AG04449 (cell line): ENCODE results near the gene PDZD8.

Experiments used
- CTCF ChIA-PET: fragments of 350-600 bp; formaldehyde crosslinking; extraction: SDS; loops from one replicate; lab custom pipeline; 2021; ENCODE audit warnings: antibody characterized with exemption; lab: Yijun Ruan, JAX
- POLR2A ChIA-PET: fragments of 400-600, 350-600 bp; formaldehyde crosslinking; extraction: SDS; loops from one replicate; lab custom pipeline; 2020; ENCODE audit warnings: antibody characterized with exemption, inconsistent platforms; lab: Yijun Ruan, JAX
- DNase-seq: peaks from one replicate; pipeline ENCODE4 v3.0.0-alpha.2; 2010; ENCODE audit warnings: low read depth, low spot score
- H3K4me3 ChIP-seq: 2 replicates; pipeline ENCODE4 v1.5.1; 2011; ENCODE audit warnings: low read depth, mild to moderate bottlenecking, control low read depth, low read length
- CTCF ChIP-seq: IDR thresholded peaks from one replicate; pipeline ENCODE4 v1.5.1; 2011; ENCODE audit warnings: mild to moderate bottlenecking, moderate library complexity, low read length, control low read depth, inconsistent platforms; ENCODE audit not compliant: insufficient read depth; ENCODE audit errors: missing control alignments

PDZD8 gene

GRCh38 chr10:117419159-117419558 is 43.9 kb upstream of the PDZD8 start:
- ChIA-PET POLR2A (no interaction called here), CTCF (interaction anchor here (1.6 kb wide), 1 partner anchor 77 kb away, joined by 4 read pairs; no protein-coding TSS in a partner anchor)
- no peak for DNase-seq
- H3K4me3 ChIP-seq = no peak overlapping the region
- TF ChIP-seq CTCF = no peak

GRCh38 chr10:117418121-117418520 is 42.9 kb upstream of the PDZD8 start:
- CTCF ChIA-PET = interaction anchor here (2.2 kb wide), 1 partner anchor 24 kb away, joined by 10 read pairs; no protein-coding TSS in a partner anchor
- no peak overlapping the region for H3K4me3 ChIP-seq
- POLR2A ChIA-PET = no interaction called here
- no peak for DNase-seq
- no peak for TF ChIP-seq CTCF

- CTCF ChIA-PET = interaction anchor here (2.2 to 3.1 kb wide), 2 partner anchors 14 to 25 kb away, joined by 10 to 11 read pairs; no protein-coding TSS in a partner anchor
- no peak overlapping the region for H3K4me3 ChIP-seq
- no peak for DNase-seq
- no peak for TF ChIP-seq CTCF
- POLR2A ChIA-PET = no interaction called here
Measured at GRCh38 chr10:117417196-117417595, 42.0 kb upstream of the PDZD8 start.

- DNase-seq = no peak
- ChIA-PET POLR2A (no interaction called here), CTCF (interaction anchor here (1.5 to 2.5 kb wide), 2 partner anchors 11 to 17 kb away, joined by 5 to 6 read pairs; no protein-coding TSS in a partner anchor)
- TF ChIP-seq CTCF = no peak
- H3K4me3 ChIP-seq = no peak overlapping the region
Measured at GRCh38 chr10:117413928-117414618, 38.8 kb upstream of the PDZD8 start.

GRCh38 chr10:117412469-117413010 is 37.3 kb upstream of the PDZD8 start:
- POLR2A ChIA-PET = no interaction called here
- CTCF ChIA-PET = interaction anchor here (2.5 to 2.8 kb wide), 2 partner anchors 12 to 30 kb away, joined by 5 to 10 read pairs; no protein-coding TSS in a partner anchor

More at GRCh38 chr10:117412469-117413010, 37.3 kb upstream of the PDZD8 start:
- no peak overlapping the region for H3K4me3 ChIP-seq
- no peak for DNase-seq
- no peak for TF ChIP-seq CTCF
